GM19328 (cell line): ENCODE measurements around the gene COL27A1.

Source experiments
- ATAC-seq: cut with Tn5 transposase; IDR thresholded peaks from one replicate; pipeline ENCODE4 v1.9.1; 2021; ENCODE audit warnings: mild to moderate bottlenecking, moderate library complexity; ENCODE audit not compliant: unreplicated experiment

The COL27A1 gene

GRCh38 chr9:114166103-114166470, 10.8 kb downstream of the COL27A1 start:
- ATAC-seq, result no peak

DNA sequence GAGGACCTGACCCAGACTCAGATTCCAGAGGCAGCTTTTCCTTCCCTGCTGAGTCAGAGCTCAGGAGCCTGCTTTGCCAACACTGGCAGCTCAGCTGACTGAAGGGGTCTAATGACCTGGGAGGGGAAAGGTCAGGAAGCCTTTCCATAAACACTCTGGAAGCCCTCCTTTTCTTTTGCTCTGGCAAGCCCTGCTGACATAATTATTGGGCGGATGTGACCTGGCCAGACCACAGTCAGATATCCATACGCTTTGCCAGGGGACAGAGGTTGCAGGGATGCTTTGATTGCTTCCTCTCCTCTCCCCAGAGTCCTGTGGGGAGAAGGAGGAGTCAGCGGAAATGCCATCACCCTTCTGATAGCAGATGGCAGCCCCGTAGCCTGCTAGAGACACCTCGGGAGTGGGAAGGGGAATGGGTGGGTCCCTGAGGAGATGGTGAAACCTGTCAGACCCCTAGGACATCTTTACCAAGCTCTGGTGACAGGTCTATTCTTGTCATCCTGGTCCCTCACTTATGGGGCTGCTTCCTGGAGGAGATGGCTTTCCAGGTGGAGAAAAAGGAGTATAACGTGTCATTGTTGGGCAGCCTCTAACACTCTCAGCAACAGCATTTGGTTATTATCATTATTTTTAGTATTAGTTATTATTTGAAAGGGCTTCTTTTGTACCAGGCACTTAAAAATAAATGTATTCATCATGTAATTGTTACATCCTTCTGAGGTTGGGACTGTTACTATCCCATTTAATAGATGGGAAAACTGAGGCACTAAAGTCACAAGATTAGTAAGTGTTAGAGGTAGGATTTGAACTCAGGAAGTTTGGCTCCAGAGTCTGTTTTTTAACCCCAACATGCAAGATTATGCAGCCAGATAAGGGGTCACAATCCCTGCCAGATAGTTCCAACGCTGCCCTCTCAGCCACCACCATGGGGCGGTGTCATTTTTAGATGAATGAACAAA, 11.6 kb downstream of the COL27A1 start:
- ATAC-seq, result no peak

- ATAC-seq, result no peak
These were observed 12.3 kb downstream of the COL27A1 start for GRCh38 chr9:114167591-114168091.

GRCh38 chr9:114168281-114169028, 13.1 kb downstream of the COL27A1 start:
- no peak for ATAC-seq

DNA sequence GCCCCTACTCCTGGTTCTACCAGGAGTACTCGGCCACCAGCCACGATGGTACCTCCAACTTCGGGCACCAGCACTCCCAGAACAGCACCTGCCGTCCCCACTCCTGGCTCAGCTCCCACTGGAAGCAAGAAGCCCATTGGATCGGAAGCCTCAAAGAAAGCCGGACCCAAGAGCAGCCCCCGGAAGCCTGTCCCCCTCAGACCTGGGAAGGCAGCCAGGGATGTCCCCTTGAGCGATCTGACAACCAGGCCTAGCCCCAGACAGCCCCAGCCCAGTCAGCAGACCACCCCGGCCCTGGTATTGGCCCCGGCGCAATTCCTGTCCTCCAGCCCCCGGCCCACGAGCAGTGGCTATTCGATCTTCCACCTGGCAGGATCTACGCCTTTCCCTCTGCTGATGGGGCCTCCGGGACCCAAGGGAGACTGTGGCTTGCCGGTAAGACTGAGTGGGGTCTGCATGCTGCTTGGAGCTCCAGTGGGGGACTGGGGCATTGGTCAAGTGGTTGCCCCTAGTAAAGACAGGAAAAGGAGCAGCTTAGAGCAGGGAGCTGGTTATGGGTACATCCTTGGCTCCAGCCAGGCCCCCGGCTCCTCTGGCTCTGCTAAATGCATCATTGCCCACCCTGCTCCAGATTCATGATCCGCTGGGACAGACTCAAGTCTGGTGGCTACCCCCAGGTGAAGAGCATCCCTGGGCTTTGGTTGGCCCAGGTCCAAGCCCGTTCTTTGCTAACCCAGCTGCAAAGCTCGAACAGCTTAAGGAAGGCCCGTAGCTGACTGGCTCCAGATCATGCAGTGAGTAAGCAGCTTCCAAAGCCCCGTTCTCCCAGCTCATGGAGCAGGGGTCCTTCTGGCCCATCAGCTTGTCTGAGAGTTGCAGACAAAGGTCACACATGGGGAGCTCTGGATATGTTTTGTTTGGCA, 14.0 kb downstream of the COL27A1 start:
- no peak for ATAC-seq

GRCh38 chr9:114169952-114170770, 14.8 kb downstream of the COL27A1 start:
- no peak for ATAC-seq

DNA sequence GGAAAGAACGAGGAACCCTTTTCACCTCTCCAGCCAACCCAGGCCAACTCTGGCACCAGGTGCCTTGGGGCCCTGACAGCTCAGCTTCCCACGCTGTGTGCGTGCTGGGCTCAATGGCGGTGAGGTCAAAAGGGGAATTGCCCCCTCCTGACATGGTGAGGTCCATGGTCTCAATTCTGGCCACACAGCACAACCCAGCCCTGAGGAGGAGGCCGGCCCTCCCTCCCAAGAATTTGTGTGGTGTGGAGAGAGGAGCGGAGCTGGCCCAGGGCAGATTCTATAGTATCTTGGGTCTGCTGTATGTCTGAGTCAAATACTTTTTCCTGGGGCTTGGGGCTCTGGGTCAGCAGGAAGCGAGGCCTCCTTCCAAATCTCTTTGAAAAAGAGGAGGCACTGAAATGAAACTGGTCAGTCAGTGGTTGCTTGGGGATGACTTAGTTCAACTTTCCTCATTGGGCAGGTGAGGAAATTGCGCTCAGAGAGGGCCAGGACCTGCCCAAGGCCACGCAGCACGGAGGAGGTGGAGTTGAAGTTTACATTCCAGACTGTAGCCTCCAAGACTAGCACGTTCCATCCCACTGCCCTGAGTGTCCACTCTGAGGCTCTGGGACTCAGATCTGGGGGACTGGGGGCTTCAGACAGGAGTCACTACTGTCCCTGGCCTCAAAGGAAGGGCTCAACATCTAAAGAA, 15.6 kb downstream of the COL27A1 start:
- no peak for ATAC-seq

DNA sequence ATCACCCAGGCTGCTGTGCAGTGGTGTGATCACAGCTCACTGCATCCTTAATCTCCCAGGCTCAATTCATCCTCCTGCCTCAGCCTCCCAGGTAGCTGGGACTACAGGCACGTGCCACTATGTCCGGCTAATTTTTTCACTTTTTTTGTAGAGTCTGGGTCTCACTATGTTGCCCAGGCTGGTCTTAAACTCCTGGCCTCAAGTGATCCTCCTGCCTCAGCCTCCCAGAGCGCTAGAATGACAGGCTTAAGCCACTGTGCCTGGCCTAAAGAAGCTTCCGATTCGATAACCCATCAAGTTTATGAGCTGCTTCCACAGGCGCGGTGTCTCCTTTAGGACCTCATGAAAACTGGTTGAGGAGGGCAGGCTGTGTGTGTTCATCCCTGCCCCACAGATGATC, 16.2 kb downstream of the COL27A1 start:
- ATAC-seq, result no peak

DNA sequence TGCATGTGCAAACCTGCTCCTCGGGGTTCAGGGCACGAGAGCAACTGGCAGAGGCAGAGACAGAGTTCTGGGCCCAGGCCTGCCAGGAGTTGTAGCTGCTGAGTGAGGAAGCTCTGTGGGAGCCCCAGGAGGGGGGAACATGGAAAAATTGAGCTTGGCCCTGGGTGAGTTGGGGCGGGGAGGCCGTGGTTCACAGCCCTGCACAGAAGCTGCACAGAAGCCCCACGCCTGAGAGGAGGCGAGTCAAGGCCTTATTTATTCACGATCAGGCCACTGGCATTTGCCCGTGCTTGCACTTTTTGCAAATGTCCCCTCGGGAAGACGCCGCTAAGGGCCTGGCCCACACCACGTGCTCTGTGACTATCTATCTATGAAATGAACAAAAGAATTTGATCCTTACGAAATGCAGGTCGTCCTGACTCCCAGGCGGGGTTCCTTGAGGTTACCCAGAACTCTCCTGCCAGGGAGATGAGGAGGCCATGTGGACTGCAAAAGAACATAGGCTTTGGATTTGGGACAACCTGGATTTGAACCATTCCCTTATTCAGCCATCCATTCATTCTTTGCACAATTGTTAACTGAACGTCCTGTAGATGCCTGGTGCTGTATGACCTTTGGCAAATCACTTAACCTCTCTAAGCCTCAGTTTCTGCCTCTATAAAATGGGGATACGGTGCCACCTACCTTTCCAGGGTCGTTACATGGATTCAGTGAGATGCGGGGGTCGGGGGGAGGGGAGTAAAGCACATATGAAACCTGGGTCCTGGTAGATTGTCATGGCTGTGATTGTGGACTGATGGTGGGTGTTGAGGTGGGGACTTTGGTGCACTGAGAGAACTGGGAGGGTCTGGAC, 17.9 kb downstream of the COL27A1 start:
- ATAC-seq, result no peak

- no peak for ATAC-seq
These were observed 19.2 kb downstream of the COL27A1 start for GRCh38 chr9:114174557-114174875.

DNA sequence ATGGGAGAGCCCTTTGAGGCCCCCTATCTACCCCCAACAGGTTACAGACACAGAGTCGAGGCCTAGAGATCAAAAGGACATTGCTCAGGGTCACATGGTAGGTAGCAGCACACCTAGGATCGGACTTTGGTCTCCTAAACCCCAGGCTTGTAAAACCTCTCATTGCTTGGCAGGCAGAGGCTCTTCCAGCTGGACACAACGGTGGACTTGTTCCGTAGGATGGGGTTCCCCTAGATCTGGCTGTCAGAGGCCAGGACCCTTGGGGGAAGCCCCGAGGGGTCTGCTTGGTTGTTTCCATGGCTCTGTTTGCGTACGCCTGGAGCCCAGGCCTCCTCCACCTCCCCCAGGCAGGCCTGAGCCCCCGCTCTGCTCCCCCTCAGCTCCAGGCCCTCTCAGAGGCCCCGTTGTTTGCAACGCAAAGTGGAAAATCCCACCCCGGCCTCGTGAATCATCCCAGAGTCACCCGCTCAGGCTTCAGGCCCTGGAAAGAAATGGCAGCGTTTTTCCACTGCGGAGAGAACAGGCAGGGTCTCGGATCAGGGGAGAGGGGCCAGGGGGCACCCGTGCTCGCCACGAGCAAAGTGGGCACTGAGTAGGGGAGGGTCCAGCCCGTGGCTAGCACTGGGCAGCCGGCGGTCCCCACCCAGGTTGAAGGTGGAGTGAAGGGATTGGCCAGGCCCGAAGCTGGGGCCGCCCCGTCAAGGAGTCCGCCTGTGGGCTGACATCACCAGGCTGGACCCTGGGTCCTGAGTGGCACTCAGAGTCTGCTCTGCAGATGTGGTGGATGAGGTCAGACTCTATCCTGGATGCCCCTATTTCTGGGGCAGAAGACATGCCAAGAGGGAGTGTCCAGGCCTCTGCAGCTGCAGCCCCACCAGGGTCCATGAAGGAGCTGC, 19.8 kb downstream of the COL27A1 start:
- no peak for ATAC-seq

DNA sequence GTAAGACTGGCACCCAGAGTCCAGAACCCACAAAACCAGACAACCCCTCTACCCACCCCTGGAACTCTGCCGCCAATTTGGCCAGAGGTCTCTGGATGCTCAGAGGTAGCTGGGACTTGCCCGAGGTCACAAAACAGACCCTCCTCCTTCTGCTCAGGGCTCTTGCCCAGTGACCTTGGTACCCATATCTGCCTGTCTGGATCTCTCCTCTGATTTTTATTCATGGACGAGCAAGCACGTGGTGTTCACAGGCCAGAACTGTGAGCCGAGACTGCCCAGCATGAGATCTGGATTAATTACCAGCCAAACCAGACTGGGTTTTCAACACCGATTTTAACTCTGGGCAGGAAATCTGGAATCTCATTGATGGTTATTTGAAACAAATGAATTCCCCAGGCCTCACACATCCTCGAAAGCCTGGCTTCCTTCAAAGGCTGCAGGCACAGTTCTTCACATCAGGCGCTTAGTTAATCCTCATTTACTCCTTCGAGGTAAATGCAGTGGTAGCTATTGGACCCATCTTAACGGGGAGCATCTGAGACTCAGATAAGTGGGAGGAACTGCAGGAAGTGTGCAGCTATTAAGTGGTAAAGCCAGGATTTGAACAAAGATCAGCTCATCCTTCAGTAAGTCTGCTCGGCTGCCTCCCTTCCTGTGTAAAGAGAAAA, 21.4 kb downstream of the COL27A1 start:
- ATAC-seq, result no peak

GRCh38 chr9:114177423-114178064, 22.2 kb downstream of the COL27A1 start:
- no peak for ATAC-seq

GRCh38 chr9:114178076-114178475, 22.7 kb downstream of the COL27A1 start:
- ATAC-seq, result no peak

DNA sequence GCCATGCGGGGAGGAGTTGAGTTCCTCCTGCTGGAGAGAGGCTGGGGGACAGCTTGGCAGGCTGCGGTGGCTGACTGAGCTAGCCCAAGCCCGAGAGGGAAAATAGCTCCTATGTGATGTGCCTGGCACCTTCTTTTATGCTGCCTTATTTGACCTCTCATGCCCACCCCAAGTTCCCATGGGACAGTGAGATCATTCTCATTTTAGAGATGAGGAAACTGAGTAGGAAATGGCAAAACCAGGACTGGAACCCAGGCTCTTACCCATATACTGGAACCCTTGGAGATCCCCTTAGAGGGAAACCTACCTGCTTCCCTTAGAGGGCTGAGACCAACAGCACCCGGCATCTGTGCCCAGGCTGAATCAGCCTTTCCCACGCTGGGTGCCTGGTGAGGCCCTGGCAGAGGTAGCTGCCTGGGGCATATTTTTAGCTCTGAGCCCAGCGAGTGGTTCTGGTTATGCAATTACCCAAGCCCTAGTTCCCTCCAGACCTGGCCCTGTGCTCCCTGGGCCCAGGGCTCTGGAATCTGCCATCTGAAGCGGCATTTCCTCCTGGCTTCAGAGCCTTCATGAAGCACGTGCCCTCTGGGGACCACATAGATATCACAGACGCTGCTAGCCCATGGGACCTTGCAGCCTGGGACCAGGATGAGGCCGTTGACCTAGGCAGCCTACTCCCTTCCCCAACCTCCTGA, 23.6 kb downstream of the COL27A1 start:
- ATAC-seq, result no peak

- no peak for ATAC-seq
These were observed 24.2 kb downstream of the COL27A1 start for GRCh38 chr9:114179516-114179915.
